Thymus (tissue), 11 donors: Measurements from ENCODE around the gene NPC2. TPM values are rescaled to one million over a fixed set of nuclear protein-coding genes. Genes with fewer than 3 reads are reported as not detected.

ENCODE experiments used
- DNase-seq, 9 donors: peaks; one replicate each; pipeline ENCODE4 v3.0.0-alpha.2; 2013; ENCODE audit warnings: low spot score in 9 of 9, low read depth in 6 of 9, missing footprints in 1 of 9
- H3K27ac ChIP-seq, 2 donors: one replicate each; pipeline ENCODE4 v1.5.1; 2013; ENCODE audit warnings: control low read depth in 1 of 2, low read depth in 1 of 2, low read length in 1 of 2, mild to moderate bottlenecking in 1 of 2, moderate library complexity in 1 of 2
- H3K27me3 ChIP-seq, 2 donors: one replicate each; pipeline ENCODE4 v1.5.1; 2013; ENCODE audit warnings: low read length in 1 of 2; ENCODE audit not compliant: control insufficient read depth in 2 of 2, insufficient read depth in 1 of 2
- H3K36me3 ChIP-seq, 2 donors: one replicate each; pipeline ENCODE4 v1.5.1; 2013; ENCODE audit warnings: low read length in 1 of 2, mild to moderate bottlenecking in 1 of 2, moderate library complexity in 1 of 2; ENCODE audit not compliant: control insufficient read depth in 2 of 2, insufficient read depth in 2 of 2
- H3K4me1 ChIP-seq, 2 donors: one replicate each; pipeline ENCODE4 v1.5.1; 2013; ENCODE audit warnings: low read length in 2 of 2; ENCODE audit not compliant: control insufficient read depth in 2 of 2, insufficient read depth in 2 of 2
- H3K4me3 ChIP-seq, 2 donors: one replicate each; pipeline ENCODE4 v1.5.1; 2013; ENCODE audit warnings: low read length in 2 of 2, control low read depth in 1 of 2, mild to moderate bottlenecking in 1 of 2
- H3K9me3 ChIP-seq, 2 donors: one replicate each; pipeline ENCODE4 v1.5.1; 2013; ENCODE audit warnings: low read length in 1 of 2, mild to moderate bottlenecking in 1 of 2; ENCODE audit not compliant: control insufficient read depth in 2 of 2, insufficient read depth in 1 of 2
- WGBS: extraction: QIAGEN DNeasy Blood & Tissue Kit; methylation state at CpG from one replicate; pipeline ENCODE4 v1.1.7; 2013; 5-methylcytosine and 5-hydroxymethylcytosine counted together
- polyA plus RNA-seq: library from polyadenylated mRNA; stranded (reverse); fragments of 200-250 nt; gene quantifications from one replicate; pipeline ENCODE4 v1.2.3, GENCODE V29; 2013
- total RNA-seq: library from RNA; stranded (reverse); fragments of 120-200 nt; gene quantifications from one replicate; pipeline ENCODE4 v1.2.4, GENCODE V29; 2013
- donor health status: healthy.

The NPC2 gene
- total and polyA plus RNA-seq, 2 donors: 89.8 to 260 TPM

GRCh38 chr14:74514471-74514941 is 21.4 kb upstream of the NPC2 start:
- Histone ChIP-seq H3K9me3 (no peaks in the 10 kb centered on the region), H3K27ac (no peak overlapping the region), H3K4me1 (peaks cover 6 to 12% of the 10 kb centered on the region in 2 donors), H3K36me3 (no peaks in the 10 kb centered on the region), H3K27me3 (no peaks in the 10 kb centered on the region), H3K4me3 (no peak overlapping the region)
- WGBS: 6% methylated on average over 13 of the region's 13 CpGs
- DNase-seq: no peak

GRCh38 chr14:74511966-74512830 is 19.1 kb upstream of the NPC2 start:
- Histone ChIP-seq H3K9me3 (no peaks in the 10 kb centered on the region), H3K27me3 (peaks cover 0 to 2% of the 10 kb centered on the region in 2 donors), H3K27ac (no peak overlapping the region), H3K36me3 (no peaks in the 10 kb centered on the region), H3K4me1 (peaks cover 6 to 12% of the 10 kb centered on the region in 2 donors), H3K4me3 (no peak overlapping the region)
- no peak for DNase-seq
- WGBS: 90% methylated on average over 10 of the region's 10 CpGs

DNA sequence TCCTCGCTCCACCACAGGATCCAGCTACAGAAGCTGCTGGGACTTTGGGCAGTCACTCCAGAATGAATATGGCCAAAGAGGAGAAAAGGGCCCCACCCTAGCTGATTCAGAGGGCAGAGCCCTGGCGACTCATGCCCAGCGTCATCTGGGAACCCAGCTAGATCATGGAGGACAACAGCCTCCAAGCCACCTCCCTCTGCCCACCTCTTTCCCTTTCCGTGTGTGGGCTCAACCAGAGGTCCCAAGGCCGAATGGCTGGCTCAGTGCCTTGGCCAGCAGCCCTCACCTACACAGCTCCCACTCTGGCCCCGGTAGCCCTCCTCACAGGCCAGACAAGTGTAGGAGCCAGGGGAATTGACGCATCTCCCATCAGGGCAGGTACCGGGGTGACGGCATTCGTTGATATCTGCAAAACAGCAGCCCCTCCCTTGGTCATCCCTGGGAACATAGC is 17.9 kb upstream of the NPC2 start:
- Histone ChIP-seq H3K9me3 (no peaks in the 10 kb centered on the region), H3K27me3 (peaks cover 0 to 2% of the 10 kb centered on the region in 2 donors), H3K4me1 (peaks cover 6 to 18% of the 10 kb centered on the region in 2 donors), H3K4me3 (no peak overlapping the region), H3K36me3 (no peaks in the 10 kb centered on the region), H3K27ac (no peak overlapping the region)
- 96% methylated on average over 10 of the region's 10 CpGs for WGBS
- DNase-seq: no peak

DNA sequence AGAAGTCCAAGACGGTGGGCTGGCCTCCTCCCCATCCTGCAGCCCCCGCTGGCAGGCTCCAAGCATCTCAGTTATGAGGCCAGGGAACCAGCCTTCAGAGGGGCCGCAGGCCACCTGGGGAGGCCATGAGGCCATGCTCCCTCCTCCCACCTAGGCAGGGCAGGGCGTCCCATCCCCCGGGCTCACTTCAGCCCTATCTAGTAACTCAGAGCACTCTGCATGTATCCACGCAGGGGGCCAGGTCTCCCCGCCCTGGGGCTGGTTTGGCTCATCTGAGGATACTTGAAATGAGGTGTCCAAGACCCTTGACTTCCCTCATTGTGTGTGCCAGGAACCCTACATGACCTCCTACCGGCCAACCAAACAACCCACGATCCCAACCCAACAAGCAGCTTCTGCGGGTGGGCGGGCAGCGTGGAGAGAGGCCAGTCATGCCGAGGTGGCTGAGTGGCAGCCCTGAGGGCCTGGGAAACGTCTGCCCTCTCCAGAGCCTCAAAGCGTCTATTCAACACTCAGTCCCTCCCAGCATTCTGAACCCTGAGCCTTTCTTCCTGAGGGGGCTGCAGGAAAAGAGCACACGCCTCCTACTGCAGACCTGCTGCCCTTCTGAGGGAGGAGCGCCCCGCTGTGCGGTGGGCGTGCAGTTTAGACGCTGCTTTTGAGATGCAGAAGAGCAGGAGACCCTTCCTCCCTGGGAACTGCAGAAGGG is 17.3 kb upstream of the NPC2 start:
- peaks cover 0 to 2% of the 10 kb centered on the region in 2 donors for H3K27me3 ChIP-seq
- peaks cover 6 to 23% of the 10 kb centered on the region in 2 donors for H3K4me1 ChIP-seq
- no peak for DNase-seq
- no peaks in the 10 kb centered on the region for H3K9me3 ChIP-seq
- H3K36me3 ChIP-seq: no peaks in the 10 kb centered on the region
- H3K4me3 ChIP-seq: no peak overlapping the region
- WGBS: 95% methylated on average over 21 of the region's 21 CpGs
- no peak overlapping the region for H3K27ac ChIP-seq

GRCh38 chr14:74509587-74510222 is 16.6 kb upstream of the NPC2 start:
- Histone ChIP-seq H3K27ac (no peak overlapping the region), H3K9me3 (no peaks in the 10 kb centered on the region), H3K36me3 (no peaks in the 10 kb centered on the region), H3K4me3 (no peak overlapping the region), H3K4me1 (peaks cover 6 to 21% of the 10 kb centered on the region in 2 donors), H3K27me3 (peaks cover 0 to 2% of the 10 kb centered on the region in 2 donors)
- WGBS: 98% methylated on average over 10 of the region's 10 CpGs
- DNase-seq: no peak

GRCh38 chr14:74508844-74509428 is 15.8 kb upstream of the NPC2 start:
- 96% methylated on average over 13 of the region's 13 CpGs for WGBS
- no peak overlapping the region for H3K4me3 ChIP-seq
- H3K4me1 ChIP-seq: peaks cover 0 to 13% of the 10 kb centered on the region in 2 donors
- no peak overlapping the region for H3K27ac ChIP-seq
- DNase-seq: no peak
- H3K36me3 ChIP-seq: no peaks in the 10 kb centered on the region
- peaks cover 0 to 2% of the 10 kb centered on the region in 2 donors for H3K27me3 ChIP-seq
- H3K9me3 ChIP-seq: no peaks in the 10 kb centered on the region

DNA sequence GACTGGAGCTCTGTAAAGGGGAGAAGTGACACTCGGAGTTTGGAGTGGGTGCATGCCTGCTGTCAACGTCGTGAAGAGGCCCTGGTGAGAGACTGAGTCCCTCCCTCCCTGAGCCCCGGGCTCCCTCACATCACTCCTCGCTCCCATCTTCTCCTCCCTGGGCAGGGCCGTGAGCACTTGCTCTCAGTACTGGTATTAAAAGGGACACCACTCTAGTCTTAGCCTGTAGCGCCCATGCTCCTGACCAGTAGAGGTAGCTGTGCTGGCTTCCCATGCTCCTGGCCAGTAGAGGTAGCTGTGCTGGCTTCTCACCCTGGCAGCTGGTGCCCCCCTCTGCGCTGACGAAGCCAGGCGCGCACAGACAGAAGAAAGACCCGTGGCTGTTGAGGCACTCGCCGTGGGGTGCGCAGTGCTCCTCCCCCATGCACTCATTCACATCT is 15.2 kb upstream of the NPC2 start:
- H3K36me3 ChIP-seq: no peaks in the 10 kb centered on the region
- 66% methylated on average over 15 of the region's 15 CpGs for WGBS

DNA sequence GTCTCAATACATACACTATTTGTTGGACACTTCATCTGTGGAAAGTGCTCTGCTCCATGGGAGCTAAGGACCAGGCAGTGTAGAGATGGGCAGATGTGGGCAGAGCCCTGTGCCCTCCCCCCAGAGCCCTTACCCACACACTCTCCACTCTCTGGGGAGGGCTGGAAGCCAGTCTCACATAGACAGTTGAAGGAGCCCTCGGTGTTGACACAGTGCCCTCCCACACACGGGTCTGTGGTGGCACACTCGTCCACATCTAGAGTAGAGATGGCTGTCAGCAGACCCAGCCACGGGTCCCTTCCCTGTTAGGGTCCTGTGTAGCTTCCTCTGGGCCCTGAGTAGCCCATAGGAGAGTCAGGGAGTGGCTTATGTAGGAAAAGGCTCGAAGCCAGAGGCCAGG is 14.7 kb upstream of the NPC2 start:
- 70% methylated on average over 5 of the region's 5 CpGs for WGBS
- no peak for DNase-seq

More for the DNA sequence above, 15.2 kb upstream of the NPC2 start:
- Histone ChIP-seq H3K27ac (no peak overlapping the region), H3K9me3 (no peaks in the 10 kb centered on the region), H3K27me3 (peaks cover 0 to 2% of the 10 kb centered on the region in 2 donors), H3K4me3 (no peak overlapping the region), H3K4me1 (peaks cover 0 to 11% of the 10 kb centered on the region in 2 donors)
- peak in 1 of 9 donors; percentile 14 for DNase-seq

More for the DNA sequence above, 14.7 kb upstream of the NPC2 start:
- Histone ChIP-seq H3K4me3 (no peak overlapping the region), H3K4me1 (peaks cover 0 to 11% of the 10 kb centered on the region in 2 donors), H3K36me3 (no peaks in the 10 kb centered on the region), H3K27me3 (peaks cover 0 to 2% of the 10 kb centered on the region in 2 donors), H3K9me3 (no peaks in the 10 kb centered on the region), H3K27ac (no peak overlapping the region)
